GM21390 (cell line): ENCODE data around the gene PPBP.
"Not testable (repeated sequence)": the region's sequence is repeated elsewhere in the genome, so short reads cannot be mapped to it uniquely, and the experiment has no call there.

ENCODE experiments used
- ATAC-seq: cut with Tn5 transposase; IDR thresholded peaks from one replicate; pipeline ENCODE4 v1.9.1; 2021; ENCODE audit not compliant: unreplicated experiment

The PPBP gene

DNA sequence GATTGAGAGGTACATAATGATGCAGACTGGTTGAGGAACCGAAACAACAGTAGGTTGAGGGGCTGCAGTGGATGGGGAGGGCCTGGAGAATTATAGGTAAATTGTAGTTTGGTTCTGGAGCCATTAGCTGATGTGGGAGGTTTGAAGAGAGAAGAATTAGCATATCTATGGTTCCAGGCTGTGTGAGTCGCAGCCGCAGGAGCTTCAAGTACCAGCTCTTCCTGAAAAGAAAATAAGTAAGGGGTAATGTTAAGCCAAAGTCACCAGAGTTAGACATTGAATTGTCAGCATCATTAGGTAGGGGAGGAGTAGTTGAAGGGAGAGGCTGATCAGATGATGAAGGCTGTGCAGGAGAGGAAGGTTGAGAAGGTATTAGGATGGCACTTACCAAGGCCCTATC lies 35.6 kb downstream of the PPBP start:
- no peak for ATAC-seq

DNA sequence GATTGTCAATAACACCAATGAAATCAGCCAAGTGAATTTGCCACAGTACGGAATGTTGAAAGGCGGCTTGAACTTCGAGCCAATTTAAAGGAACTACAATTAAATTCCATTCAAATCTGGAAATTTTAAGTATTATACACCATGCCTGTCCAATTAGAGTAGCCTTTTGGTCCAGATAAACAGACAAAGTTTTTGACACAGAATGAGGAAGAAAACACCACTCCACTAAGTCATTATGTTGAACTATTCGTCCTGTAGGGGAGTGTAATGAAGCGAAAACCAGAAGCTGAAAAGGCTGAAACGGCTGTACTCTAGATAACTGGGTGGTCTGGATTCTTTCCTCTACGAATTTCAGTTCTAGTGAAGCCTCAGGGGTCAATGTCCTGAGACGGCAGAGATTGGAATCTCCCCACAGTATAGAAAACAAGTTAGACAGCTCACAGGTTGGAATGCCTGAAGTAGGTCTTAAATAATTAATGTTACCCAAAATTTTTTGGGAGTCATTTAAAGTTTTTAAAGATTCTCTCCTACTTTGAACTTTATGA lies 37.5 kb downstream of the PPBP start:
- not testable (repeated sequence) for ATAC-seq

DNA sequence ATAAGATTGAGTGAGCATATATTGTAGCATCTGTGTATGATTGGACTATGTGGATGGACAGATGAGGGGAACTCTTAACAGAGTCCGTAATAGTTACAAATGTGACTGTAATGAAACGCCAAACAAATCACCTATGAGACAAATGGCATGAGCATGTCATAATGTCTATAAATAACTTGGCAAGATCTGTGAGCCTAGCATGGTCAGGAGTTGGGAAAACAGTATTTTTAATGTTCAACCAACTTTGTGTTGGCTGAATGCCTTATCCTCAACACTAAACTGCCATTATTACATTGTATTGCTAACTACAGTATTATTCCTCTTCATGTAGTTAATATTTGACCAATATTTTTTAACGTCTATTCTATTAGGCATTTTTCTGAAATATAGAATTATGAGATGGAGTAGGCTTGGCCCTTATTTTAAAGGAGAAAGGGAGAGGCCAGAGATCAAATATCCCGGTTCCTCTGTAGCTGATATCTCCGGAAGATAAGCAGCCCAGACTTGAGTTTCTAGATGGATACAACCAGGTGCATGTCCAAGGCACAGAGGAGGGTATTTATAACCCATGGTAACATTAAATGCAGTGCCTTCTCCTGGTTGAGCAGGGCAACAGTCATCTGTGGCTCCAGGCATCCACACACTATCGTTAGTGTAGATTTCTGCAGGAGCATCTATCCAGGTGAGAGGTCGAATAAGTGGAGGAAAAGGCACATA lies 38.8 kb downstream of the PPBP start:
- no peak for ATAC-seq

DNA sequence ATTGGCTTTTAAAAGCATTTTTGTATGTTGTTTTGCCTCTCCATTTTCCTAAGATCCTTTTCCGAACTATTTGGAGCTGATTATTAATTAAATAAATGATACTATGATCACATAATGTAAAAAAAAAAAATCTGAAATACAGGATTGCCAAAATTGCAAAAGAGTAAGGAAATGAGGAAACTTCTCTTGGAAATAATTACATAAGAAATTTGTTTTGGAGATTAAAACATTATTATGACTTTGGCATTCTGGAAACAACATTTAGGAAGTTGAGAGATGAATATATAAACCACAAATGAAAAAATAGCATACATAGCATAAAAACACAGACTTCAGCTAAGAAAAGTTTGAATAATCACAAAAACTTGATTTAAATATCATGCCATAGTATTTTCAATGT lies 39.7 kb downstream of the PPBP start:
- ATAC-seq = no peak

DNA sequence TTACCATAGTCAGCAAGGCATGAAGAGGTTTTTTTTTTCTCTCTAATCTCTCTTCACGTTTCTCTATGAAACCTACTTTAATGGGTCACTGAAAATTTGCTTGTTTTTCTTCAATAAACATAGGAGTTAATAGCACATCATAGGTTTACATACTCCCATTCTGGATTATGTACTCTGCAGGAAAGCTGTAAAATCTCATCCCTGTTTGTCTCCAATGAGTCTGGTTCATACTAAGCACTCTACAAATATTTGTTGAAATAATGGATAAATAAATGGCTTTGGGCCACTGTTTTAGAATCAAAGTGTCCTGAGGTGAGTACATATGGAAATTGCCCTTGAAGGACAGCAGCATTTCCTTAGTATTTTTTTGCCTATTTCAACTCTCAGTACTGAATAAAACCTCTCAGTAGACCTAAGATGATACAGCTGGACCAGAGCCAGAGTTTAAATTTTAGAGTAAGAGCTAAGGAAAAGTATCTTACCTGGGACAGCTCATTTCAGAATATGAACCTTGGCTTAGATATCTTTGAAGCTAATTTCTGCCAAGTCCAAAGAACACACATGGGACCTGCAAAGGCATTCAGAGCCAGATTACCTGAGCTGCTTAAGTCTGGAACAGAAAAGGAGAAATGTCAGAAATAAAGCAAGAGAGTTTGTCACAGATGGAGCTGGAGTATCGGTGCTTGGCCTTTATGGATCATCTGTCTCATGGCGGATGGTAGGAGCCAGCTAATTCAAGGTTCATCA lies 40.6 kb downstream of the PPBP start:
- no peak for ATAC-seq

DNA sequence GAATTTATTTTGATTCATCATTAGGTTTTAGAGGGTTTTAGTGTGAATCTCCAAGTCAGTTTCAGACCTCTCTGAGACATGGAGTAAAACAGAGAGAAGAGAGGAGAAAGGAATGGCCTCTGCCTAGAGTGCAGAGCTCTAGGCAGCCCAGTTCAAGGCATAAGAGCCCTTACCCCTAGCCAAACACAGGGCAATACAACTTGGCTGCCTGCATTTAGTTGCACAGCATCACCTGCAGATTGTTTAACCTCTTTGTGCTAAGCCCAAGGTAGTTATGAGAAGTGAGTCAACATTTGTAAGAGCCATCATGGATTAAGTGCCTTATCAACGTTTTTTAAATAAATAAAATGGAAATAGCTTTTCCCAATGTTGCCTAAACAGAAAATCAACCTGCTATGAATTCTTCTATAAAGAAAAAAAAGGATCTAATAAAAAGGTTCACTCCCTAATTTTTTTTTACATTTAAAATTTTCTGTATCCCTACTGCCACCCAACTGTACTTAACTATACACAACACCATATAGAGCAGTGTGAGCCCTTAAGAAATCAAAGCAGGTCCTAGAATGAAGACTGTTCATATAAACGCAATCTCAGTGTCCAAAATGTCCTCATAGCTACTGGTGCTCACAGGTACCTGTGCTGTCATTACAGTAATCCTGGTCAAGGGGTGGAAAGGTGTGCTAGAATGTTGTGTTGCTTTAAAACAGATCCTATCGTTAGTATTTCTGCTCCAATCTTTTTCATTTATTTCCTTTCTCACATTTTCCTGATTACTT lies 42.1 kb downstream of the PPBP start:
- no peak for ATAC-seq

DNA sequence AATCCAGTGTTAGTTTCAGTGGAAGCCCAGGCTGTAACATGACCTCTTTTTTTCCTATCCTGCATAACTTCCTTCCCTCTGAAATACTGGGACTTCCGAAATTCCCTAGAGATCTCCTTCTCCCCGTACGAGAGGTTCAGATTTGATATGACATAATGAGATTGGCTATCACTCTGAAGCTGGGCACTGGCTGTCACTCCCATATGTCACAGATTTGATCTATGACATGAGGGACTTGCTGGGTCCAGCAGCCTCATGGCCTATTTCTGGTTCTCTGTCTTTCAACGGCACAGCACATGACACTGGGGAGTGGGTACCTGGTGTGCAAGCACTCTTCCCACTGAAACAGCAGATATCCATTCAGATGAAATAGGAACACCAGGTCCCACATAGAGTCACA lies 42.9 kb downstream of the PPBP start:
- ATAC-seq = no peak

DNA sequence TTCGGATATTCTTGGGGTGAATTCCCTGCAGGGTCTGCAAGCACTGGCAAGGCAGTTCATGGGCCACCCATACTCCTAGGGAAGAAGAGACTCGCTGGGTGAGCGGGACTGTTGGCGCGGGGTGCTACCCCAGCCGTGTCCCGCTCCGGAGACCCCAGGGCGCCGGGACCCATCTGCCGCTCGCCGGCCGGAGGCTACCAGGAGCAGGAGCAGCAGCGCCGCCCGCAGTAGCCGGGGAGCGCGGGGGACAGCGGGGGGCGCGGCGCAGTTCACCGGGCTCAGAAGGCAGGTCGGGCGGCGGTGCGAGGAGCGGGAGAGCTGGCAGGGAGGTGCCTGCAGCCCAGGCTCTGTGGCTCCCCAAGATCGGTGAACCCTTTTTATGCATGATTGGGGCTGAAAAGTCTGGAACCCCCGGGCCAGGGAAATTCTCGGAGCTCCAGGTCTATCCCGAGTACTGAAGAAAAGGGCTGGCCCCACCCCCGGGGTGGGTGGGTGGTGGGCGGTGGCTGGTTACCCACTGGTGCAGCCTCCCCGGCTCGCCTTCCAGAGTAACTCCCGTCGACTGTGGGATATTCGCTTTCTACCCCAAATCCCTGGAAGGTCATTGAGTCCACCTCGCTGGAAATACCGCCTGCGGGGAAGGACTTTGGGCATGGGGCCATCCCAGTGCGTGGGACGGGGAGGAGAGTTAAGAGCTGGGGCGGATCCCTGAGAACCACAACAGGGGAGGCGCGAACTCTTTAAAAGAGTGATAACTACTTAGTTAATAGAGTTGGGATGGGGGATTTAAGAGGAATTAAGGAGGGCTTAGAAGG lies 43.7 kb downstream of the PPBP start:
- no peak for ATAC-seq

DNA sequence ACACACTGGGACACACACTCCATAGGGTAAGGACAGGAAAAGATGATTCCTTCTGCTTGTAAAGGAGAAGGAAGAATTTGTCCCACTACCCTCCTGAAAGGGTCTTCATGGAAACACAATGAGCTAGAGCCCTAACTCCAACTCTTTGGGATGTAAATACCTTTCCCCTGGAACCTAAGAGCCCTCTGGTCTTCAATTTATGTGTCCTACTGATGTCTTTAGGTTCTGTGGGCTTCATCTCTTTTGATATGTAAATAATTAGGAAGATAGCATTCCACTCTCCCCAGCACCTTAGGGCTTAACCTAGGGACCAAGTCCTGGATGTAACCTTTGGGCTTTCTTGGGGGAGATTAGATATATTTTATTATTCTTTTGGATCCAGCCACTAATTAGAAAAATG lies 44.4 kb downstream of the PPBP start:
- no peak for ATAC-seq

DNA sequence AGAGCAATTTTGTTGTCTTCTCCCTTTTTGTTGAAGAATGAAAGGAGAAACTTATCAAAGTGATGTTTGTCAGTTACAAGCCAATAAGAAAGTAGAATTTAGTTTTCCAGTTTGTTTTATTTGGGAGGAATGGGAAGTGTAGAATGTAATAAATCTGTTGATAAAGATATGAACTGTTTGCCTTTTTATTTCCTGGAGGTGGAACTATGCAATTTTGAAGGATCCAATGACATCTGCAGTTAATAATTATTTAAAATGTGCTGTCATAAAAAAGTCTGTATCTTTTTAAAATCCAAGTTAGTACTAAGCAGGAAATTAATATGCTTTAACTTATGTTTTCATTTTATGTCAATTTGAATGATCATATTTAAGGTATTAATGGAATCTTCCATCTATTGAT lies 51.0 kb downstream of the PPBP start:
- ATAC-seq = no peak
